ENCODE measurements around the gene ELF2. TPM values are rescaled to one million over a fixed set of nuclear protein-coding genes. Genes with fewer than 3 reads are reported as not detected.

ELF2 gene
- total and polyA plus RNA-seq, 2 of the 8 experiments (the other 6 are each of a cell fraction or from before 2014, with no cell fraction given): 21.1 to 44.3 TPM

DNA sequence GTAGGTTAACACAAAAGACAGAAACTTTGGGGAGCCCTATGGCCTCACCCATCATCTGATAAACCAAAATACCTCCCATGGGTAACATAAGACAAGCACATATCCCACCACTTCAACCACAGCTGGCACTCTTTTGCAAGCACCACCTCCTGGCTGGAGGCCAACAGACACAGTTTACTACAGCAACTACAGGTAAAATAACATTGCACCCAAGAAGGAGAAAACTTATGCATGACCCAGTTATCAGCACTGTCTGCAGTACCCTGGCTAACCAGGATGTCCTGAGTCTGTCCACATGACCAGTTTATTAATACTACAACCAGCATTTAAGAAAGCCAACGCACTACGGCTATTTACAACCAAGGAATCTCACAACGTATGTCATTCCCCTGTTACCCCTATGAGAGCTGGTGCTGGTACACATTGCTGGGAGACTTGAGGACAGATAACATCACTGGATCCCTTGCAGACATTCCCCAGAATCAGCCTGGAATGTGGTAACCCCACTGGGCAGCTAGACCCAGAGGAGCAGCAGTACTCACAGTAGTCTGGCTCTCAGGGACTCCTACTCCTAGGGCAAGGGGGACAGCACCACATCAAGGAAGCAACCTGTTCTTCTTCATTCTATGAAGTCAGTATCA lies 32.0 kb downstream of the ELF2 start:
- Histone ChIP-seq H3K4me1 (replicated peaks in 1 of 4; ENCODE audit: control insufficient read depth in 3 of 4, insufficient read depth in 4 of 4, low read length in 3 of 4) (peaks cover 12 to 21% (median 21%) of the 10 kb centered on the region in 4 experiments), H3K4ac (replicated peaks; ENCODE audit: insufficient read length, low read depth, low read length) (no peak overlapping the region), H3K9me3 (ENCODE audit: insufficient read depth in 2 of 2, low read depth in 1 of 2, low read length in 1 of 2) (no peaks in the 10 kb centered on the region), H4K20me1 (replicated peaks in 1 of 2; ENCODE audit: control insufficient read depth in 1 of 2, insufficient read depth in 2 of 2, low read length in 2 of 2) (peaks cover 0 to 5% of the 10 kb centered on the region in 2 experiments), H4K91ac (replicated peaks; ENCODE audit: insufficient read length, low read length) (no peak overlapping the region), H3K79me1 (ENCODE audit: low read depth, low read length) (peaks cover 7% of the 10 kb centered on the region), H4K8ac (ENCODE audit: extremely low read depth, insufficient read depth, low read length) (no peak overlapping the region; the same call in 1 of the 2 replicates), H2BK15ac (ENCODE audit: low read length) (no peak overlapping the region), H2BK120ac (replicated peaks; ENCODE audit: low read depth, low read length) (no peak overlapping the region), H2AFZ (ENCODE audit: low read length) (no peak overlapping the region), H2AK5ac (ENCODE audit: low read depth, low read length) (peak overlapping the region; percentile 94; the same call in 1 of the 2 replicates), H3K36me3 (ENCODE audit: control insufficient read depth in 2 of 4, insufficient read depth in 4 of 4, low read length in 3 of 4) (no peaks in the 10 kb centered on the region), H3K27ac (ENCODE audit: low read depth, low read length) (peak overlapping the region; percentile 60; the same call in 1 of the 2 replicates), H3K18ac (ENCODE audit: extremely low read depth, low read length) (peak overlapping the region; percentile 48), H3K27me3 (replicated peaks in 1 of 4; ENCODE audit: control insufficient read depth in 3 of 4, extremely low read depth in 1 of 4, insufficient read depth in 3 of 4, low read length in 3 of 4) (no peaks in the 10 kb centered on the region), H3K79me2 (ENCODE audit: control insufficient read depth in 1 of 2, insufficient read depth in 2 of 2, low read length in 2 of 2) (peaks cover 13 to 96% of the 10 kb centered on the region in 2 experiments), H3K23ac (ENCODE audit: insufficient read length) (no peak overlapping the region), H3K4me3 (ENCODE audit: extremely low read depth in 1 of 4, insufficient read depth in 2 of 4, low read depth in 3 of 4, low read length in 4 of 4) (no peak overlapping the region), H3K4me2 (ENCODE audit: insufficient read depth in 1 of 2, low read depth in 2 of 2, low read length in 2 of 2) (peak overlapping the region; percentile 3 to 52; a peak in 2 of 4 replicates), H2BK20ac (ENCODE audit: low read length) (no peak overlapping the region), H3K23me2 (ENCODE audit: low read depth, low read length) (no peaks in the 10 kb centered on the region; the same call in 1 of the 2 replicates), H2BK12ac (ENCODE audit: low read depth, low read length) (peak overlapping the region; percentile 72; the same call in 1 of the 2 replicates), H4K5ac (ENCODE audit: insufficient read length, low read depth, low read length) (no peak overlapping the region), H3K9ac (replicated peaks in 1 of 4; ENCODE audit: extremely low read depth in 1 of 4, low read depth in 3 of 4, low read length in 3 of 4) (no peak overlapping the region; a peak in 1 of 7 replicates), H3K56ac (replicated peaks; ENCODE audit: insufficient read length, low read depth, low read length) (no peak overlapping the region), H3K14ac (ENCODE audit: insufficient read length) (no peak overlapping the region), H2BK5ac (ENCODE audit: low read depth, low read length) (peak overlapping the region; percentile 40)
- 87% methylated on average over 3 of the region's 3 CpGs; no CpG with 5 or more reads in 1 of the 2 experiments for WGBS, 2 experiments (ENCODE audit: extremely low coverage in 1 of 2, insufficient coverage in 1 of 2, insufficient read length in 1 of 2, insufficient replicate concordance in 2 of 2, low coverage in 1 of 2, low lambda C conversion rate in 2 of 2, missing lambda C conversion rate in 1 of 2)
- TF ChIP-seq EP300 (IDR thresholded peaks at IDR 0.05; ENCODE audit: borderline replicate concordance in 1 of 2, low read depth in 2 of 2, low read length in 2 of 2): no peak
- peak; percentile 91 for TF ChIP-seq TEAD4 (IDR thresholded peaks at IDR 0.05; ENCODE audit: low read depth, low read length)
- DNase-seq (ENCODE audit: low read depth in 1 of 2, low spot score in 2 of 2) (no peak), FAIRE-seq (peak; percentile 57)
- CTCF ChIA-PET (ENCODE audit: partially characterized antibody): interaction anchor here (0.6 to 2.4 kb wide), 9 partner anchors 16 to 114 kb away, joined by 3 to 12 read pairs (median 3); no protein-coding TSS in a partner anchor
- POLR2A ChIA-PET (ENCODE audit: partially characterized antibody): interaction anchor here (1.9 to 2.3 kb wide), 2 partner anchors 9 to 13 kb away, joined by 9 to 15 read pairs; no protein-coding TSS in a partner anchor
